Smooth muscle cell (in vitro differentiated cells): Measurements from ENCODE around the gene YBEY. TPM values are rescaled to one million over a fixed set of nuclear protein-coding genes. Genes with fewer than 3 reads are reported as not detected.

Experiments used
- DNase-seq: peaks from one replicate; lab custom pipeline; 2025; ENCODE audit not compliant: unreplicated experiment; lab: John Stamatoyannopoulos, UW
- H2AFZ ChIP-seq: fragments of 200-600 bp; sonication (generic); 2 replicates; pipeline ENCODE4 v1.6.0; 2016; ENCODE audit warnings: antibody characterized with exemption, low read depth, mild to moderate bottlenecking
- H3F3A ChIP-seq: fragments of 200-600 bp; sonication (generic); 2 replicates; pipeline ENCODE4 v1.6.0; 2017; ENCODE audit warnings: antibody characterized with exemption, low read depth
- H3K27ac ChIP-seq: fragments of 200-600 bp; sonication (generic); 2 replicates; pipeline ENCODE4 v1.5.1; 2016; ENCODE audit warnings: low read depth, mild to moderate bottlenecking
- H3K27me3 ChIP-seq: fragments of 200-600 bp; sonication (generic); 2 replicates; pipeline ENCODE4 v1.6.1; 2016; ENCODE audit warnings: low read depth, mild to moderate bottlenecking
- H3K36me3 ChIP-seq: fragments of 200-600 bp; sonication (generic); 2 replicates; pipeline ENCODE4 v1.5.1; 2016; ENCODE audit warnings: low read depth
- H3K4me1 ChIP-seq: fragments of 200-600 bp; sonication (generic); 2 replicates; pipeline ENCODE4 v1.5.1; 2016; ENCODE audit warnings: low read depth
- H3K4me2 ChIP-seq: fragments of 200-600 bp; sonication (generic); 2 replicates; pipeline ENCODE4 v1.6.0; 2016; ENCODE audit warnings: mild to moderate bottlenecking
- H3K4me3 ChIP-seq: fragments of 200-600 bp; sonication (generic); 2 replicates; pipeline ENCODE4 v1.5.1; 2016; ENCODE audit warnings: mild to moderate bottlenecking
- H3K79me2 ChIP-seq: fragments of 200-600 bp; sonication (generic); 2 replicates; pipeline ENCODE4 v1.6.0; 2016; ENCODE audit warnings: low read depth, mild to moderate bottlenecking
- H3K9ac ChIP-seq: fragments of 200-600 bp; sonication (generic); 2 replicates; pipeline ENCODE4 v1.6.0; 2016; ENCODE audit warnings: low read depth
- H3K9me3 ChIP-seq: fragments of 200-600 bp; sonication (generic); replicated peaks from 2 replicates; pipeline ENCODE4 v1.5.1; 2016; ENCODE audit warnings: low read depth
- H4K20me1 ChIP-seq: fragments of 200-600 bp; sonication (generic); 2 replicates; pipeline ENCODE4 v1.6.0; 2016; ENCODE audit warnings: low read depth
- CTCF ChIP-seq: fragments of 200-600 bp; sonication (generic); IDR thresholded peaks from 2 replicates; pipeline ENCODE4 v1.5.1; 2017; ENCODE audit warnings: borderline replicate concordance, mild to moderate bottlenecking, antibody characterized with exemption; ENCODE audit not compliant: insufficient read depth, poor library complexity, severe bottlenecking
- WGBS: methylation state at CpG from one replicate; pipeline ENCODE4 v1.1.7; 2016; ENCODE audit warnings: low lambda C conversion rate; 5-methylcytosine and 5-hydroxymethylcytosine counted together
- polyA plus RNA-seq: library from polyadenylated mRNA; unstranded; fragments of >200 nt; fragmentation: Nextera tagmentation; extraction: Ambion mirVana; gene quantifications from 2 replicates; pipeline ENCODE4 v1.2.1, GENCODE V29; 2016
- total RNA-seq: library from RNA; depleted of rRNA; stranded (reverse); fragments of >200 nt; gene quantifications from 2 replicates; pipeline ENCODE4 v1.2.3, GENCODE V29; 2014

Gene YBEY
- total and polyA plus RNA-seq, 2 experiments from 2014 or later = 24.1 to 31.1 TPM

GRCh38 chr21:46255166-46255565, 31.0 kb upstream of the YBEY start:
- no peak for TF ChIP-seq CTCF
- no peak overlapping the region for H2AFZ ChIP-seq
- no peaks in the 10 kb centered on the region for H3K79me2 ChIP-seq
- no peak overlapping the region for H3K4me2 ChIP-seq
- no peaks in the 10 kb centered on the region for H3K27me3 ChIP-seq
- WGBS = 98% methylated on average over 11 of the region's 11 CpGs
- no peaks in the 10 kb centered on the region for H3F3A ChIP-seq
- DNase-seq = no peak
- H3K36me3 ChIP-seq = peaks cover 45% of the 10 kb centered on the region
- no peak overlapping the region for H3K27ac ChIP-seq
- H4K20me1 ChIP-seq = peaks cover 10% of the 10 kb centered on the region
- H3K9me3 ChIP-seq = no peaks in the 10 kb centered on the region
- H3K4me1 ChIP-seq = no peaks in the 10 kb centered on the region
- H3K4me3 ChIP-seq = no peak overlapping the region
- H3K9ac ChIP-seq = no peak overlapping the region

GRCh38 chr21:46255758-46256337, 30.3 kb upstream of the YBEY start:
- Histone ChIP-seq H3K36me3 (peaks cover 42% of the 10 kb centered on the region), H3K9me3 (no peaks in the 10 kb centered on the region), H4K20me1 (peaks cover 3% of the 10 kb centered on the region), H3K79me2 (no peaks in the 10 kb centered on the region), H3K4me2 (no peak overlapping the region), H3F3A (no peaks in the 10 kb centered on the region), H3K27ac (no peak overlapping the region), H2AFZ (no peak overlapping the region), H3K4me3 (no peak overlapping the region), H3K27me3 (no peaks in the 10 kb centered on the region), H3K4me1 (no peaks in the 10 kb centered on the region), H3K9ac (no peak overlapping the region)
- DNase-seq = no peak
- WGBS = 93% methylated on average over 6 of the region's 6 CpGs
- TF ChIP-seq CTCF = no peak

DNA sequence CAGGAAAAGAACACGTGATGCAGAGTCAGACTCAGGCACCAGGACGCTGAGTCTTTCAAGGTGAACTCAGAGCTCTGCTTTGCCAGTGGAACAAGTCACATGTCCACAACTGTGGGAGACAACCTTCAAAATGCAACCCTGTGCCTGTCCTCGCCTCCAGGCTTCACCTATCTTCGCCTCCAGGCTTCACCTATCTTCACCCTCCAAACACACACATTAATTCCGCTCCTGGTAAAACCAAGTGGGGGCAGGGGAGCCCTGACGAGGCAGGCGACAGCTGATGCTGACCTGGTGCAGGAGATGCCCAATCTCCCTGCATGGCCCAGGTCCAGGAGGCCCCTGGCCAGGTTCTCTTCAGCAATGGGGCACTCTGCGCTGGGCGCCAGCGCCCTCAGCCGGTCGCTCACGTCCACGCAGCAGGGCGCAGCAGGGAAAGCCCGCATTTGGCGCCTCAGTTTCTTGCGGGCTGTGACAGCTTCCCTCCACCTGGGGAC, 29.6 kb upstream of the YBEY start:
- Histone ChIP-seq H3K9ac (no peak overlapping the region), H4K20me1 (peaks cover 3% of the 10 kb centered on the region), H3K4me1 (no peaks in the 10 kb centered on the region), H3K27ac (no peak overlapping the region), H3K36me3 (peaks cover 37% of the 10 kb centered on the region), H3K27me3 (no peaks in the 10 kb centered on the region), H3K4me3 (no peak overlapping the region), H2AFZ (no peak overlapping the region), H3K4me2 (no peak overlapping the region), H3K9me3 (no peaks in the 10 kb centered on the region), H3K79me2 (no peaks in the 10 kb centered on the region), H3F3A (no peaks in the 10 kb centered on the region)
- TF ChIP-seq CTCF = no peak
- DNase-seq = no peak
- WGBS = 98% methylated on average over 18 of the region's 18 CpGs
